HepG2 (cell line): ENCODE data around the gene RAC3. TPM values are rescaled to one million over a fixed set of nuclear protein-coding genes. Genes with fewer than 3 reads are reported as not detected.

Experiments used
- KAT7 ChIP-seq: IDR thresholded peaks from 2 replicates; pipeline ENCODE4 v1.6.1; 2018; ENCODE audit warnings: borderline replicate concordance, missing compliant biosample characterization
- PRDM4 ChIP-seq: sonication (generic); formaldehyde crosslinking; IDR thresholded peaks from 2 replicates; pipeline ENCODE4 v1.9.0; 2021; ENCODE audit warnings: missing genetic modification reagents, borderline replicate concordance
- SATB2 ChIP-seq: sonication (generic); formaldehyde crosslinking; IDR thresholded peaks from 2 replicates; pipeline ENCODE4 v1.5.0; 2020; ENCODE audit warnings: missing genetic modification reagents
- SMC3 ChIP-seq: IDR thresholded peaks from 2 replicates; pipeline ENCODE4 v1.6.1; 2011; ENCODE audit warnings: low read length, improper control_type of control experiment
- SNRNP70 ChIP-seq: fragments of 200-400 bp; formaldehyde crosslinking; IDR thresholded peaks from 2 replicates; pipeline ENCODE4 v1.6.1; 2017; ENCODE audit warnings: mild to moderate bottlenecking, low read depth, low read length, moderate library complexity
- XBP1 ChIP-seq: sonication (generic); formaldehyde crosslinking; IDR thresholded peaks from 2 replicates; pipeline ENCODE4 v1.5.0; 2020; ENCODE audit warnings: missing genetic modification reagents
- ZNF101 ChIP-seq: sonication (generic); formaldehyde crosslinking; IDR thresholded peaks from 2 replicates; pipeline ENCODE4 v1.4.0; 2020; ENCODE audit warnings: mild to moderate bottlenecking, low read depth, missing genetic modification reagents, borderline replicate concordance
- ZNF225 ChIP-seq: sonication (generic); formaldehyde crosslinking; IDR thresholded peaks from 2 replicates; pipeline ENCODE4 v1.4.0; 2020; ENCODE audit warnings: mild to moderate bottlenecking, missing genetic modification reagents
- ZNF407 ChIP-seq: sonication (generic); formaldehyde crosslinking; IDR thresholded peaks from one replicate; pipeline ENCODE4 v1.5.1; 2020; ENCODE audit warnings: mild to moderate bottlenecking, missing genetic modification reagents; ENCODE audit errors: not compliant biosample characterization
- ZNF513 ChIP-seq: sonication (generic); formaldehyde crosslinking; conservative IDR thresholded peaks from 2 replicates; pipeline ENCODE4 v1.5.0; 2020; ENCODE audit warnings: missing genetic modification reagents
- ZNF703 ChIP-seq: sonication (generic); formaldehyde crosslinking; IDR thresholded peaks from 2 replicates; pipeline ENCODE4 v1.5.1; 2020; ENCODE audit warnings: missing genetic modification reagents, mild to moderate bottlenecking, moderate library complexity, borderline replicate concordance
- ZNF839 ChIP-seq: sonication (generic); formaldehyde crosslinking; IDR thresholded peaks from 2 replicates; pipeline ENCODE4 v1.4.0; 2020; ENCODE audit warnings: missing genetic modification reagents, mild to moderate bottlenecking, borderline replicate concordance
- ZSCAN5A ChIP-seq: sonication (generic); formaldehyde crosslinking; IDR thresholded peaks from 2 replicates; pipeline ENCODE4 v1.8.0; 2022; ENCODE audit warnings: mild to moderate bottlenecking, missing genetic modification reagents, borderline replicate concordance
- polyA plus RNA-seq, 8 experiments: library from polyadenylated mRNA; depleted of rRNA in 3 of 8; stranded (reverse) in 7 of 8; unstranded in 1 of 8; fragments of >200 nt; fragmentation: Illumina TruSeq in 4 of 8; extraction: Trizol in 4 of 8; gene quantifications; 2 replicates each; pipeline versions ENCODE4 v1.2.1 to v1.2.3, GENCODE V29; 2011 to 2016; ENCODE audit warnings: low read depth in 4 of 8, missing spikeins in 1 of 8, mixed read lengths in 1 of 8; ENCODE audit not compliant: insufficient read depth in 1 of 8
- total RNA-seq, 5 experiments: library from RNA; depleted of rRNA; stranded (reverse); fragments of >200 nt; fragmentation: Illumina TruSeq; extraction: Trizol; gene quantifications; 2 replicates each; pipeline ENCODE4 v1.2.3, GENCODE V29; 2016; ENCODE audit warnings: low read depth in 1 of 5

RAC3 gene
- total and polyA plus RNA-seq, 2 of the 13 experiments (the other 11 are each of a cell fraction or from before 2014, with no cell fraction given), result 10.5 to 21.3 TPM

GRCh38 chr17:82037092-82037888, 5.8 kb downstream of the RAC3 start, which contains the start of gene DCXR (continued):
- TF ChIP-seq ZNF407 (CRISPR knock-in tag) (peak; percentile 87), ZNF703 (no peak), ZNF513 (CRISPR knock-in tag) (no peak), ZSCAN5A (CRISPR knock-in tag) (no peak), KAT7 (CRISPR knock-in tag) (peak; percentile 94), SATB2 (no peak), XBP1 (CRISPR knock-in tag) (no peak), SMC3 (no peak; the same call in 1 of the 2 replicates), SNRNP70 (no peak; the same call in 1 of the 2 replicates), ZNF839 (CRISPR knock-in tag) (no peak), PRDM4 (CRISPR knock-in tag) (no peak), ZNF225 (CRISPR knock-in tag) (no peak; the same call in 1 of the 2 replicates), ZNF101 (CRISPR knock-in tag) (no peak)
